HepG2 (cell line): ENCODE results near the gene PIK3CD. TPM values are rescaled to one million over a fixed set of nuclear protein-coding genes. Genes with fewer than 3 reads are reported as not detected.

ENCODE experiments used
- ATAC-seq: fragments of 200-7000 bp; cut with Tn5 transposase; 3 replicates; pipeline ENCODE4 v1.9.1; 2020; ENCODE audit warnings: mild to moderate bottlenecking, moderate library complexity
- BruUV-seq: library from RNA; stranded (reverse); fragments of 400-500 nt; replicated peaks from 2 replicates; lab custom pipeline; 2021; lab: Mats Ljungman, UMichigan
- CTCF ChIA-PET: fragments of 300-600 bp; formaldehyde crosslinking; extraction: SDS; loops from one replicate; lab custom pipeline; 2021; ENCODE audit warnings: low total read pairs, inconsistent platforms, low intra/inter-chr PET ratio; lab: Yijun Ruan, JAX
- POLR2A ChIA-PET: fragments of 350-600 bp; sonication (Branson Sonifier 250); formaldehyde crosslinking; loops from one replicate; lab custom pipeline; 2020; ENCODE audit warnings: antibody characterized with exemption, inconsistent platforms; lab: Yijun Ruan, JAX
- DNase-seq: peaks from one replicate; pipeline ENCODE4 v3.0.0-alpha.2; 2015; ENCODE audit warnings: low spot score
- FAIRE-seq: peaks from 3 replicates; lab custom pipeline; 2011; peaks lifted over from hg19 to GRCh38; lab: Jason Lieb, UNC
- H2AFZ ChIP-seq: one replicate; pipeline ENCODE4 v1.6.1; 2011; ENCODE audit warnings: low read length, inconsistent platforms
- H3K27ac ChIP-seq: fragments of 300-600 bp; 3 replicates; pipeline ENCODE4 v1.8.0; 2011; ENCODE audit warnings: mixed run types, mild to moderate bottlenecking, mixed read lengths, low read length, inconsistent platforms; ENCODE audit not compliant: insufficient read depth; ENCODE audit errors: extremely low read length
- H3K27me3 ChIP-seq, 2 experiments: fragments of 200-600 bp in 1 of 2; 2 replicates in 1 of 2; 3 replicates in 1 of 2; pipeline versions ENCODE4 v1.6.0 to v1.8.0; 2011; ENCODE audit warnings: low read length in 2 of 2, mild to moderate bottlenecking in 2 of 2, moderate library complexity in 2 of 2, inconsistent platforms in 1 of 2; ENCODE audit not compliant: insufficient read depth in 2 of 2, control insufficient read depth in 1 of 2
- H3K36me3 ChIP-seq, 2 experiments: fragments of 200-600 bp in 1 of 2; replicated peaks in 1 of 2; 2 replicates in 1 of 2; 3 replicates in 1 of 2; pipeline versions ENCODE4 v1.5.1 to v1.8.0; 2011; ENCODE audit warnings: low read length in 2 of 2, inconsistent platforms in 1 of 2; ENCODE audit not compliant: insufficient read depth in 2 of 2, control insufficient read depth in 1 of 2
- H3K4me1 ChIP-seq: 2 replicates; pipeline ENCODE4 v1.5.1; 2012; ENCODE audit warnings: low read length, inconsistent platforms; ENCODE audit not compliant: insufficient read depth
- H3K4me2 ChIP-seq: 2 replicates; pipeline ENCODE4 v1.6.0; 2011; ENCODE audit warnings: low read depth, low read length, inconsistent platforms
- H3K4me3 ChIP-seq, 3 experiments: fragments of 200-600 bp in 1 of 3; sonication (generic), shearing (Covaris generic) in 1 of 3; replicated peaks in 1 of 3; 2 replicates each; pipeline ENCODE4 v1.5.1; 2011 to 2016; ENCODE audit warnings: low read length in 3 of 3, inconsistent platforms in 2 of 3, low read depth in 2 of 3, mild to moderate bottlenecking in 2 of 3, control low read depth in 1 of 3, mixed read lengths in 1 of 3; ENCODE audit not compliant: insufficient read depth in 1 of 3
- H3K79me2 ChIP-seq: one replicate; pipeline ENCODE4 v1.6.1; 2011; ENCODE audit warnings: low read length, inconsistent platforms; ENCODE audit not compliant: insufficient read depth
- H3K9ac ChIP-seq: 2 replicates; pipeline ENCODE4 v1.6.0; 2011; ENCODE audit warnings: mild to moderate bottlenecking, low read depth, low read length, inconsistent platforms; ENCODE audit not compliant: insufficient read depth
- H3K9me3 ChIP-seq: 2 replicates; pipeline ENCODE4 v1.5.1; 2012; ENCODE audit warnings: mild to moderate bottlenecking, low read length
- H4K20me1 ChIP-seq: 2 replicates; pipeline ENCODE4 v1.6.0; 2011; ENCODE audit warnings: inconsistent platforms, mild to moderate bottlenecking, low read length, moderate library complexity; ENCODE audit not compliant: insufficient read depth
- CHCHD3 ChIP-seq: sonication (generic); formaldehyde crosslinking; IDR thresholded peaks from 2 replicates; pipeline ENCODE4 v1.8.0; 2022; ENCODE audit warnings: mild to moderate bottlenecking, missing genetic modification reagents, moderate library complexity
- DNMT3B ChIP-seq: conservative IDR thresholded peaks from 2 replicates; pipeline ENCODE4 v1.6.1; 2016; ENCODE audit warnings: missing biosample characterization, control low read depth
- EP300 ChIP-seq, 3 experiments: sonication (generic) in 1 of 3; formaldehyde crosslinking in 1 of 3; IDR thresholded peaks; 2 replicates each; pipeline versions ENCODE4 v1.5.1 to v1.6.1; 2011 to 2020; ENCODE audit warnings: low read depth in 2 of 3, low read length in 2 of 3, borderline replicate concordance in 1 of 3, improper control_type of control experiment in 1 of 3, mild to moderate bottlenecking in 1 of 3, missing genetic modification reagents in 1 of 3, moderate library complexity in 1 of 3
- GATAD1 ChIP-seq: IDR thresholded peaks from 2 replicates; pipeline ENCODE4 v1.6.1; 2016; ENCODE audit warnings: missing genetic modification reagents, missing compliant biosample characterization
- GFI1 ChIP-seq: sonication (generic); formaldehyde crosslinking; IDR thresholded peaks from 2 replicates; pipeline ENCODE4 v1.5.0; 2020; ENCODE audit warnings: missing genetic modification reagents, mild to moderate bottlenecking, borderline replicate concordance
- JUN ChIP-seq: sonication (generic); formaldehyde crosslinking; IDR thresholded peaks from 2 replicates; pipeline ENCODE4 v1.4.0; 2020; ENCODE audit warnings: mild to moderate bottlenecking, missing genetic modification reagents
- JUND ChIP-seq: sonication (generic); formaldehyde crosslinking; IDR thresholded peaks from 2 replicates; pipeline ENCODE4 v1.8.0; 2022; ENCODE audit warnings: mild to moderate bottlenecking, missing genetic modification reagents
- MAFK ChIP-seq, 2 experiments: IDR thresholded peaks in 1 of 2; conservative IDR thresholded peaks in 1 of 2; 2 replicates each; pipeline ENCODE4 v1.6.1; 2011; ENCODE audit warnings: improper control_type of control experiment in 2 of 2, low read length in 2 of 2
- TOE1 ChIP-seq: sonication (generic); formaldehyde crosslinking; IDR thresholded peaks from 2 replicates; pipeline ENCODE4 v1.4.0; 2020; ENCODE audit warnings: mild to moderate bottlenecking, missing genetic modification reagents
- TRAFD1 ChIP-seq: sonication (generic); formaldehyde crosslinking; IDR thresholded peaks from 2 replicates; pipeline ENCODE4 v1.5.1; 2020; ENCODE audit warnings: missing genetic modification reagents, mild to moderate bottlenecking, borderline replicate concordance
- ZFP36 ChIP-seq: fragments of 150-350 bp; IDR thresholded peaks from 2 replicates; pipeline ENCODE4 v1.6.1; 2018; ENCODE audit warnings: borderline replicate concordance, low read length, low read depth; ENCODE audit not compliant: partially characterized antibody
- ZNF136 ChIP-seq: sonication (generic); formaldehyde crosslinking; IDR thresholded peaks from 2 replicates; pipeline ENCODE4 v1.8.1; 2022; ENCODE audit warnings: low read depth, mild to moderate bottlenecking, moderate library complexity, missing genetic modification reagents
- ZNF432 ChIP-seq: sonication (generic); formaldehyde crosslinking; IDR thresholded peaks from 2 replicates; pipeline ENCODE4 v1.5.0; 2020; ENCODE audit warnings: missing genetic modification reagents, mild to moderate bottlenecking, borderline replicate concordance
- ZNF44 ChIP-seq: sonication (generic); formaldehyde crosslinking; IDR thresholded peaks from 2 replicates; pipeline ENCODE4 v1.5.1; 2020; ENCODE audit warnings: mild to moderate bottlenecking, missing genetic modification reagents
- ZNF615 ChIP-seq: sonication (generic); formaldehyde crosslinking; IDR thresholded peaks from 2 replicates; pipeline ENCODE4 v1.5.0; 2020; ENCODE audit warnings: mild to moderate bottlenecking, missing genetic modification reagents, borderline replicate concordance
- ZNF724P ChIP-seq: sonication (generic); formaldehyde crosslinking; IDR thresholded peaks from 2 replicates; pipeline ENCODE4 v1.8.0; 2022; ENCODE audit warnings: missing genetic modification reagents, borderline replicate concordance
- ZNF784 ChIP-seq: sonication (generic); formaldehyde crosslinking; IDR thresholded peaks from 2 replicates; pipeline ENCODE4 v1.5.1; 2020; ENCODE audit warnings: missing genetic modification reagents, mild to moderate bottlenecking, borderline replicate concordance
- ZSCAN30 ChIP-seq: sonication (generic); formaldehyde crosslinking; IDR thresholded peaks from 2 replicates; pipeline ENCODE4 v1.5.0; 2020; ENCODE audit warnings: mild to moderate bottlenecking, missing genetic modification reagents
- WGBS: methylation state at CpG from one replicate; pipeline ENCODE4 v1.1.6; 2017; ENCODE audit warnings: low lambda C conversion rate; 5-methylcytosine and 5-hydroxymethylcytosine counted together
- in situ Hi-C: cut with HindIII; loops from 2 replicates; pipeline ENCODE4 v1.10.0; 2017; ENCODE audit warnings: low pct_unique_long_range_greater_than_20kb; ENCODE audit not compliant: extremely low pct_ligation_motif_present
- intact Hi-C: fragments of 100-400 bp; cut with micrococcal nuclease; formaldehyde crosslinking; loops from one replicate; pipeline ENCODE4 v1.10.0; 2022; ENCODE audit not compliant: unreplicated experiment
- polyA plus RNA-seq, 8 experiments: library from polyadenylated mRNA; depleted of rRNA in 3 of 8; stranded (reverse) in 7 of 8; unstranded in 1 of 8; fragments of >200 nt; fragmentation: Illumina TruSeq in 4 of 8; extraction: Trizol in 4 of 8; gene quantifications; 2 replicates each; pipeline versions ENCODE4 v1.2.1 to v1.2.3, GENCODE V29; 2011 to 2016; ENCODE audit warnings: low read depth in 4 of 8, missing spikeins in 1 of 8, mixed read lengths in 1 of 8; ENCODE audit not compliant: insufficient read depth in 1 of 8
- total RNA-seq, 5 experiments: library from RNA; depleted of rRNA; stranded (reverse); fragments of >200 nt; fragmentation: Illumina TruSeq; extraction: Trizol; gene quantifications; 2 replicates each; pipeline ENCODE4 v1.2.3, GENCODE V29; 2016; ENCODE audit warnings: low read depth in 1 of 5
- TF ChIP-seq, protein P1 (sequence below): sonication (generic); formaldehyde crosslinking; IDR thresholded peaks from 2 replicates; pipeline ENCODE4 v1.5.1; 2020; ENCODE audit warnings: missing genetic modification reagents, mild to moderate bottlenecking, borderline replicate concordance

PIK3CD gene
- total and polyA plus RNA-seq, 2 of the 13 experiments (the other 11 are each of a cell fraction or from before 2014, with no cell fraction given), result 7.1 to 10.0 TPM

DNA sequence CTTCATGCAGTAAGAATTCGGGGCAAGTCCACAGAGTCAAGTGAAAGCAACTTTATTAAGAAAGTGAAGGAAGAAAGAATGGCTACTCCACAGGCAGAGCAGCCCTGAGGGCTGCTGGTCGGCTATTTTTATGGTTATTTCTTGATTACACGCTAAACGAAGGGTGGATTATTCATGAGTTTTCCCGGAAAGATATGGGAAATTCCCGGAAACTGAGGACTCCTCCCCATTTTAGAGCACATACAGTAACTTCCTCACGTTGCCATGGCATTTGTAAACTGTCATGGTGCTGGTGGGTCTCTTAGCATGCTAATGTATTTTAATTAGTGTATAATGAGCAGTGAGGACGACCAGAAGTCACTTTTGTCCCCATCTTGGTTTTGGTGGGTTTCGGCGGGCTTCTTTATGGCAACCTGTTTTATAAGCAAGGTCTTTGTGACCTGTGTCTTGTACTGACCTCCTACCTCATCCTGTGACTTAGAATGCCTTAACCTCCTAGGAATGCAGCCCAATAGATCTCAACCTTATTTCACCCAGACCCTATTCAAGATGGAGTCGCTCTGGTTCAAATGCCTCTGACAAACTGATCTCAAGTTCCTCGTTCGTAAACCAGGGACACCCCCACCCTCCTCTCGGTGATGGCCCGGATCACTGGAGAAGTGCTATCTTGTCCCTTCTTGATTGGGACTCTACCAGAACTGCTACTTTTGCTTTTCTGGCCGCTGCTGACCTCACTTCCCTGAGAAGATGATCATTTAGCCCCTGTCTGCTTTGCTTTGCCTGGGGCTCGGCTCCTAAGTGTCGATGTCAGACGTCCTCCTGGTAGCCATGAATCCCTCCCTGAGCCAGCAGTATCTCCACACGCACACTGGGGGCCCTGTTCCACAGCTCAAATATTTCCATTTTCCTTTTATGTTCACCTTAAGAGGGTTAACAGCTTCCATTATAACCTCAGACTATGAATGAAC lies 123.5 kb downstream of the PIK3CD start:
- no peak overlapping the region for H3K4me3 ChIP-seq
- H3K9ac ChIP-seq, result no peak overlapping the region
- POLR2A ChIA-PET, result no interaction called here
- 0 out of 2 replicates have a peak, but pooled peaks cover 2% of the 10 kb centered on the region for H4K20me1 ChIP-seq
- WGBS, result 96% methylated on average over 20 of the region's 20 CpGs
- H2AFZ ChIP-seq, result no peak overlapping the region
- TF ChIP-seq MAFK (conservative IDR thresholded peaks at IDR 0.05 in 1 of 2, IDR thresholded peaks at IDR 0.05 in 1 of 2; ENCODE audit: low read length in 2 of 2), result no peak
- TF ChIP-seq DNMT3B (CRISPR knock-in tag), result no peak
- TF ChIP-seq EP300 (IDR thresholded peaks at IDR 0.05; ENCODE audit: low read depth in 2 of 2, low read length in 2 of 2), result no peak
- no peak for TF ChIP-seq EP300 (CRISPR knock-in tag; IDR thresholded peaks at IDR 0.05; ENCODE audit: borderline replicate concordance)
- TF ChIP-seq, protein P1, sequence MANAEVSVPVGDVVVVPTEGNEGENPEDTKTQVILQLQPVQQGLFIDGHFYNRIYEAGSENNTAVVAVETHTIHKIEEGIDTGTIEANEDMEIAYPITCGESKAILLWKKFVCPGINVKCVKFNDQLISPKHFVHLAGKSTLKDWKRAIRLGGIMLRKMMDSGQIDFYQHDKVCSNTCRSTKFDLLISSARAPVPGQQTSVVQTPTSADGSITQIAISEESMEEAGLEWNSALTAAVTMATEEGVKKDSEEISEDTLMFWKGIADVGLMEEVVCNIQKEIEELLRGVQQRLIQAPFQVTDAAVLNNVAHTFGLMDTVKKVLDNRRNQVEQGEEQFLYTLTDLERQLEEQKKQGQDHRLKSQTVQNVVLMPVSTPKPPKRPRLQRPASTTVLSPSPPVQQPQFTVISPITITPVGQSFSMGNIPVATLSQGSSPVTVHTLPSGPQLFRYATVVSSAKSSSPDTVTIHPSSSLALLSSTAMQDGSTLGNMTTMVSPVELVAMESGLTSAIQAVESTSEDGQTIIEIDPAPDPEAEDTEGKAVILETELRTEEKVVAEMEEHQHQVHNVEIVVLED (CRISPR knock-in tag), result no peak
- no peak for TF ChIP-seq ZFP36
- TF ChIP-seq ZNF136 (CRISPR knock-in tag), result no peak
- no peak for TF ChIP-seq ZNF615 (CRISPR knock-in tag)
- TF ChIP-seq GATAD1 (CRISPR knock-in tag), result no peak
- TF ChIP-seq ZNF724P (CRISPR knock-in tag), result no peak
- no peak for TF ChIP-seq ZSCAN30 (CRISPR knock-in tag)
- no peak for TF ChIP-seq JUN (CRISPR knock-in tag)
- TF ChIP-seq TOE1 (CRISPR knock-in tag), result no peak
- no peak for TF ChIP-seq ZNF432 (CRISPR knock-in tag)
- TF ChIP-seq ZNF44 (CRISPR knock-in tag), result no peak
- no peak for TF ChIP-seq GFI1 (CRISPR knock-in tag)
- TF ChIP-seq TRAFD1 (CRISPR knock-in tag), result no peak
- no peak for TF ChIP-seq CHCHD3 (CRISPR knock-in tag)
- no peak for TF ChIP-seq JUND (CRISPR knock-in tag)
- TF ChIP-seq ZNF784, result no peak
- H3K27me3 ChIP-seq, result no peaks in the 10 kb centered on the region
- ATAC-seq (no peak), FAIRE-seq (no peak), DNase-seq (no peak)
- H3K4me2 ChIP-seq, result no peak overlapping the region
- no peaks in the 10 kb centered on the region for H3K9me3 ChIP-seq
- intact Hi-C loops, result no loop called here
- H3K36me3 ChIP-seq, result peaks cover 5 to 19% of the 10 kb centered on the region in 2 experiments; a peak in 4 of 5 replicates
- no peak overlapping the region for H3K27ac ChIP-seq
- in situ Hi-C loops, result no loop called here
- H3K79me2 ChIP-seq, result peaks cover 13% of the 10 kb centered on the region
- no peaks in the 10 kb centered on the region for H3K4me1 ChIP-seq
- BruUV-seq, result no TSS peak
- CTCF ChIA-PET, result no interaction called here
